Loucy (cell line): ENCODE data around the gene BRD3OS.

Experiments
- H2AFZ ChIP-seq: fragments of 200-600 bp; sonication (generic); 2 replicates; pipeline ENCODE4 v1.6.0; 2016; ENCODE audit warnings: antibody characterized with exemption, mild to moderate bottlenecking, low read length, moderate library complexity
- H3F3A ChIP-seq: fragments of 200-600 bp; 2 replicates; pipeline ENCODE4 v1.6.0; 2016; ENCODE audit warnings: antibody characterized with exemption, low read depth, mild to moderate bottlenecking
- H3K27me3 ChIP-seq: fragments of 200-600 bp; sonication (generic); 2 replicates; pipeline ENCODE4 v1.6.1; 2014; ENCODE audit warnings: low read length, mild to moderate bottlenecking; ENCODE audit not compliant: insufficient read depth, poor library complexity, severe bottlenecking
- H3K36me3 ChIP-seq: fragments of 200-600 bp; sonication (generic); 2 replicates; pipeline ENCODE4 v1.6.1; 2016; ENCODE audit warnings: low read length; ENCODE audit not compliant: insufficient read depth
- H3K4me1 ChIP-seq: fragments of 200-600 bp; sonication (generic); 2 replicates; pipeline ENCODE4 v1.5.1; 2014; ENCODE audit warnings: low read length, mild to moderate bottlenecking; ENCODE audit not compliant: insufficient read depth, poor library complexity, severe bottlenecking
- H3K4me2 ChIP-seq: fragments of 200-600 bp; sonication (generic); 2 replicates; pipeline ENCODE4 v1.6.0; 2014; ENCODE audit warnings: antibody characterized with exemption, low read length, low read depth, mild to moderate bottlenecking; ENCODE audit not compliant: poor library complexity, severe bottlenecking
- H3K4me3 ChIP-seq: fragments of 200-600 bp; sonication (generic); 2 replicates; pipeline ENCODE4 v1.5.1; 2014; ENCODE audit warnings: low read length, mild to moderate bottlenecking, mixed read lengths; ENCODE audit not compliant: poor library complexity, severe bottlenecking
- H3K79me2 ChIP-seq: fragments of 200-600 bp; sonication (generic); 2 replicates; pipeline ENCODE4 v1.6.1; 2014; ENCODE audit warnings: low read length; ENCODE audit not compliant: insufficient read depth
- H3K9ac ChIP-seq: fragments of 200-600 bp; sonication (generic); 2 replicates; pipeline ENCODE4 v1.6.0; 2014; ENCODE audit warnings: mild to moderate bottlenecking, low read depth, low read length, moderate library complexity; ENCODE audit not compliant: poor library complexity, severe bottlenecking
- H3K9me2 ChIP-seq: fragments of 200-600 bp; sonication (generic); replicated peaks from 2 replicates; pipeline ENCODE4 v1.6.1; 2016; ENCODE audit warnings: low read depth, low read length, mixed read lengths
- H3K9me3 ChIP-seq: fragments of 200-600 bp; sonication (generic); 2 replicates; pipeline ENCODE4 v1.6.1; 2014; ENCODE audit warnings: mild to moderate bottlenecking, antibody characterized with exemption, low read length, low read depth; ENCODE audit not compliant: insufficient read depth
- H4K20me1 ChIP-seq: fragments of 200-600 bp; sonication (generic); 2 replicates; pipeline ENCODE4 v1.6.0; 2014; ENCODE audit warnings: antibody characterized with exemption, low read length, mild to moderate bottlenecking; ENCODE audit not compliant: insufficient read depth, poor library complexity, severe bottlenecking
- EZH2phosphoT487 ChIP-seq: fragments of 200-600 bp; IDR thresholded peaks from 2 replicates; pipeline ENCODE4 v1.6.1; 2018; ENCODE audit warnings: antibody characterized with exemption, mild to moderate bottlenecking, moderate library complexity, borderline replicate concordance
- TF ChIP-seq, protein P1 (sequence below): fragments of 200-600 bp; sonication (generic); conservative IDR thresholded peaks from 2 replicates; pipeline ENCODE4 v1.5.1; 2014; ENCODE audit warnings: mild to moderate bottlenecking, antibody characterized with exemption, low read length

BRD3OS gene

DNA sequence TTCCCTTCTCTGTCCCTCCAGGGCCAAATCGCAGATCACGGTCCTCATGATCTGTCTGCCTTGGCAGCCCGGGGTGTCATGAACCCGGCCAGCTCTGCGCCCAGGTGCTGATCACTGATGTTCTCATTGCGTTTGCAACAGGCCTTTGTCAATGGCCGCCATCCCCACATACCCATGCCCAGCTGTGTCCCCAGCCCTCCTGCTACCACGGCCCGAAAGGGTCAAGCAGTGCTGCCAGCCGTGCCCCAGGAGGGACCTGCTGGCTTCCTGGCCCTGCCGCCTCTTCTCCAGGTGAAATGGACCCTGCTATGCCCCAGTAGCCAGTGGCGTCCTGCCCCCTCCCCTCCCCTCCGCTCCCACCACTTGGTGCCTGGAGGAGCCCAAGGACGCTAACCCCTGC is 20.4 kb upstream of the BRD3OS start:
- no peaks in the 10 kb centered on the region for H4K20me1 ChIP-seq
- H2AFZ ChIP-seq: no peak overlapping the region
- H3K4me2 ChIP-seq: no peak overlapping the region
- H3K9ac ChIP-seq: no peak overlapping the region
- H3K79me2 ChIP-seq: no peaks in the 10 kb centered on the region
- H3K36me3 ChIP-seq: no peaks in the 10 kb centered on the region
- H3K4me1 ChIP-seq: no peaks in the 10 kb centered on the region
- no peak overlapping the region for H3K4me3 ChIP-seq
- H3K27me3 ChIP-seq: no peaks in the 10 kb centered on the region
- H3K9me3 ChIP-seq: no peaks in the 10 kb centered on the region
- no peaks in the 10 kb centered on the region for H3F3A ChIP-seq
- no peaks in the 10 kb centered on the region for H3K9me2 ChIP-seq
- no peak for TF ChIP-seq EZH2phosphoT487
- TF ChIP-seq, protein P1, sequence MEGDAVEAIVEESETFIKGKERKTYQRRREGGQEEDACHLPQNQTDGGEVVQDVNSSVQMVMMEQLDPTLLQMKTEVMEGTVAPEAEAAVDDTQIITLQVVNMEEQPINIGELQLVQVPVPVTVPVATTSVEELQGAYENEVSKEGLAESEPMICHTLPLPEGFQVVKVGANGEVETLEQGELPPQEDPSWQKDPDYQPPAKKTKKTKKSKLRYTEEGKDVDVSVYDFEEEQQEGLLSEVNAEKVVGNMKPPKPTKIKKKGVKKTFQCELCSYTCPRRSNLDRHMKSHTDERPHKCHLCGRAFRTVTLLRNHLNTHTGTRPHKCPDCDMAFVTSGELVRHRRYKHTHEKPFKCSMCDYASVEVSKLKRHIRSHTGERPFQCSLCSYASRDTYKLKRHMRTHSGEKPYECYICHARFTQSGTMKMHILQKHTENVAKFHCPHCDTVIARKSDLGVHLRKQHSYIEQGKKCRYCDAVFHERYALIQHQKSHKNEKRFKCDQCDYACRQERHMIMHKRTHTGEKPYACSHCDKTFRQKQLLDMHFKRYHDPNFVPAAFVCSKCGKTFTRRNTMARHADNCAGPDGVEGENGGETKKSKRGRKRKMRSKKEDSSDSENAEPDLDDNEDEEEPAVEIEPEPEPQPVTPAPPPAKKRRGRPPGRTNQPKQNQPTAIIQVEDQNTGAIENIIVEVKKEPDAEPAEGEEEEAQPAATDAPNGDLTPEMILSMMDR: no peak

DNA sequence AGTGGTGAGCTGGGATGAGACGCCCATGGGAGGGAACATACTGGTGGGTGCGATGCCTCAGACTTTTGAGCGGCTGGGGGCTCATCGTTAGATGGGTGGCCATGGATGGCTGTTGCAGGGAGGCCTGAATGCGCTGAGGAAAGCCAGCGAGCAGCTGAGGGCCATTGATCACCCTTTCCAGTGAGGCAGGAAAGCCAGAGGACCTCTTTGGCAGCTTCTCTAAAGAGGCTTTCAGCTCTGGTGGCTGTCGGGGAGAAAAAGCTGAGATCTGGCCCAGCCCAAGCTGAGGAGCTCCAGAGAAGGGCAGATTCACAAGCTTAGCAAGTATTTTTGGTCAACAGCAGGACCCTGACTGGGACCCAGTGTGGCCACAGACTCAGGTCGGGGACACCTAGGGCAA is 19.9 kb upstream of the BRD3OS start:
- Histone ChIP-seq H3K36me3 (no peaks in the 10 kb centered on the region), H3K9me3 (no peaks in the 10 kb centered on the region), H4K20me1 (no peaks in the 10 kb centered on the region), H3K27me3 (no peaks in the 10 kb centered on the region), H3K9me2 (no peaks in the 10 kb centered on the region), H3K4me3 (no peak overlapping the region), H3F3A (no peaks in the 10 kb centered on the region), H2AFZ (no peak overlapping the region), H3K9ac (no peak overlapping the region), H3K4me1 (no peaks in the 10 kb centered on the region), H3K4me2 (no peak overlapping the region), H3K79me2 (no peaks in the 10 kb centered on the region)
- TF ChIP-seq EZH2phosphoT487: no peak
- TF ChIP-seq, protein P1: no peak

DNA sequence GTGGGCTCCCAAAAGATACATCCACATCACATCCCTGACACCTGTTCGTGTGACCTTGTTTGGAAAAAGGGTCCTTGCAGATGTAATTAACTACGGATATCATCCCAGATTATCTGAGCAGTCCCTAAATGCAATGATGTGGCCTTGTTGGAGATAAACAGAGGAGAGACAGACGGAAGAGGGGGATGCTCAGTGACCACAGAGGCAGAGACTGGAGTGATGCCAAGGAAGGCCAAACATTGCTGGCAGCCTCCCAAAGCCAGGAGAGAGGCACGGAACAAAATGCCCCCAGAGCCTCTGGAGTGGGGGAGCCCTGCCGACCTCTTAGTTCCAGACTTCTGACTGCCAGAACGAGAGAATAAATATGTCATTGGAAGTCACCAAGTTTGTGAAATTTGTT is 18.1 kb upstream of the BRD3OS start:
- Histone ChIP-seq H3K9me3 (peaks cover 5% of the 10 kb centered on the region; the same call in 1 of the 2 replicates), H3K9ac (no peak overlapping the region), H3K4me1 (no peaks in the 10 kb centered on the region), H3K4me3 (no peak overlapping the region), H4K20me1 (no peaks in the 10 kb centered on the region), H3K9me2 (no peaks in the 10 kb centered on the region), H3K27me3 (no peaks in the 10 kb centered on the region), H3K79me2 (no peaks in the 10 kb centered on the region), H3K36me3 (no peaks in the 10 kb centered on the region), H3F3A (no peaks in the 10 kb centered on the region), H2AFZ (no peak overlapping the region), H3K4me2 (no peak overlapping the region)
- TF ChIP-seq, protein P1: no peak
